Stimulated activated naive CD4-positive, alpha-beta T cell (primary cell): ENCODE measurements around the gene ANO7.
A peak's percentile ranks its signal among the peaks of the same experiment; 100 is the strongest.

Experiments
- DNase-seq, 6 experiments: peaks; one replicate each; lab custom pipeline; 2025; lab: John Stamatoyannopoulos, UW

The ANO7 gene

GRCh38 chr2:241274127-241274526 lies 85.7 kb downstream of the ANO7 start:
- peak in 1 of 6 experiments; percentile 17 for DNase-seq
